ENCODE data around the gene MED26.

The MED26 gene

DNA sequence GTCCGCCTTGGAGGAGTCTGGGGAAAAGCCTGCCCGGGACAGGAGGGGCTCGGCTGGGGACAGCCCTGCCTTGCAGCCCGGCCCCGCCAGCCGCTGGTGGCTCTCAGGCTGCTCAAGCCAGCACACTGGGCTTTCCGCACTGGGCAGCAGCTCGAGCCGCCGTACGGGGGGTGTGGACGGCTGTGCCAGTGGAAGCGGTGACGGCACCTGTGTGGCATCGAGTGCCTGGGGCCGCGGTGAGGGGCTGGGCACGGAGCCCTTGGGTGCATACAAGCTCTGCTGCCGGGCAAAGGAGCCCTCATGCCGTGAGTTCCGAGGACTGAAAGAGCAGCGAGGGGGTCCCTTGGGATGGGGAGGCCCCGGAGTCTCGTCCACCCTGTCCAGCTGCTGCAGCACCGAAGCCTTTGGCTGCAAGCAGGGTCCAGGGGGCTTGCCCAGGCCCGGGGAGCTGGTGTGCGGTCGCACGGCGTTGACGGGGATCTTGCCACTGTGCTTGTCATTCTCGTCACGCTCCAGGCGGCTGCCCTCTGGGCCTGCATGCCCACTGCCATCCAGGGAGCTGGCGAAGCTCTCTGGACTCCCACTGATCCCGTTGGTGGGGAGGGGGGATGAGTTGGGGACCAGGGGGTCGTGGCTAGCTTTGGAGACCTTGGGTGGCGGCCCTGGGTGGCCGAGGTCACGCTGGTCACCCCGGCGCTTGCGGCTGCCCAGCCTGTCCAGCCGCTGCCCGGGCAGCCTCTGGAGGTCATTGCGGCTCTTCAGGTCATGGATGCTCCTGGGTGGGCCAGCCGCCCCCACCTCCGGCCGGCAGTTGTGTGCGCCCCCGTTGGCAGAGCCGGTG is 51.1 kb downstream of the MED26 start:
- no peaks in the 10 kb centered on the region for H3K9me3 ChIP-seq (replicated peaks; ENCODE audit: insufficient read depth, low read length)
- H3K79me2 ChIP-seq (ENCODE audit: low read length) = peaks cover 96% of the 10 kb centered on the region
- no peak overlapping the region for H3K4me3 ChIP-seq (ENCODE audit: low read length)
- H3K4me1 ChIP-seq (ENCODE audit: low read length) = peaks cover 9% of the 10 kb centered on the region
- H3K9ac ChIP-seq (ENCODE audit: low read length) = no peak overlapping the region
- H3K9me2 ChIP-seq (replicated peaks; ENCODE audit: insufficient read depth, low read length) = no peaks in the 10 kb centered on the region
- no peaks in the 10 kb centered on the region for H3K27me3 ChIP-seq (replicated peaks; ENCODE audit: insufficient read depth, low read length)
- H3K36me3 ChIP-seq (replicated peaks; ENCODE audit: insufficient read depth, low read length) = no peaks in the 10 kb centered on the region; the same call in none of the 2 replicates
- TF ChIP-seq EZH2 (optimal IDR thresholded peaks at IDR 0.05; ENCODE audit: low read depth, low read length) = no peak
- no peak for TF ChIP-seq EZH2phosphoT487 (IDR thresholded peaks at IDR 0.05; ENCODE audit: low read length)
- TF ChIP-seq, protein P1, sequence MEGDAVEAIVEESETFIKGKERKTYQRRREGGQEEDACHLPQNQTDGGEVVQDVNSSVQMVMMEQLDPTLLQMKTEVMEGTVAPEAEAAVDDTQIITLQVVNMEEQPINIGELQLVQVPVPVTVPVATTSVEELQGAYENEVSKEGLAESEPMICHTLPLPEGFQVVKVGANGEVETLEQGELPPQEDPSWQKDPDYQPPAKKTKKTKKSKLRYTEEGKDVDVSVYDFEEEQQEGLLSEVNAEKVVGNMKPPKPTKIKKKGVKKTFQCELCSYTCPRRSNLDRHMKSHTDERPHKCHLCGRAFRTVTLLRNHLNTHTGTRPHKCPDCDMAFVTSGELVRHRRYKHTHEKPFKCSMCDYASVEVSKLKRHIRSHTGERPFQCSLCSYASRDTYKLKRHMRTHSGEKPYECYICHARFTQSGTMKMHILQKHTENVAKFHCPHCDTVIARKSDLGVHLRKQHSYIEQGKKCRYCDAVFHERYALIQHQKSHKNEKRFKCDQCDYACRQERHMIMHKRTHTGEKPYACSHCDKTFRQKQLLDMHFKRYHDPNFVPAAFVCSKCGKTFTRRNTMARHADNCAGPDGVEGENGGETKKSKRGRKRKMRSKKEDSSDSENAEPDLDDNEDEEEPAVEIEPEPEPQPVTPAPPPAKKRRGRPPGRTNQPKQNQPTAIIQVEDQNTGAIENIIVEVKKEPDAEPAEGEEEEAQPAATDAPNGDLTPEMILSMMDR (IDR thresholded peaks at IDR 0.05; ENCODE audit: low read length) = no peak
- peaks cover 14% of the 10 kb centered on the region for H3F3A ChIP-seq (ENCODE audit: insufficient read depth, low read length)
- no peak for DNase-seq
- no peak overlapping the region for H2AFZ ChIP-seq (ENCODE audit: low read length)
- H4K20me1 ChIP-seq (ENCODE audit: insufficient read depth, low read length) = 0 out of 2 replicates have a peak, but pooled peaks cover 5% of the 10 kb centered on the region
- H3K27ac ChIP-seq (ENCODE audit: low read length) = no peak overlapping the region
- no peak overlapping the region for H3K4me2 ChIP-seq (ENCODE audit: low read depth, low read length)

DNA sequence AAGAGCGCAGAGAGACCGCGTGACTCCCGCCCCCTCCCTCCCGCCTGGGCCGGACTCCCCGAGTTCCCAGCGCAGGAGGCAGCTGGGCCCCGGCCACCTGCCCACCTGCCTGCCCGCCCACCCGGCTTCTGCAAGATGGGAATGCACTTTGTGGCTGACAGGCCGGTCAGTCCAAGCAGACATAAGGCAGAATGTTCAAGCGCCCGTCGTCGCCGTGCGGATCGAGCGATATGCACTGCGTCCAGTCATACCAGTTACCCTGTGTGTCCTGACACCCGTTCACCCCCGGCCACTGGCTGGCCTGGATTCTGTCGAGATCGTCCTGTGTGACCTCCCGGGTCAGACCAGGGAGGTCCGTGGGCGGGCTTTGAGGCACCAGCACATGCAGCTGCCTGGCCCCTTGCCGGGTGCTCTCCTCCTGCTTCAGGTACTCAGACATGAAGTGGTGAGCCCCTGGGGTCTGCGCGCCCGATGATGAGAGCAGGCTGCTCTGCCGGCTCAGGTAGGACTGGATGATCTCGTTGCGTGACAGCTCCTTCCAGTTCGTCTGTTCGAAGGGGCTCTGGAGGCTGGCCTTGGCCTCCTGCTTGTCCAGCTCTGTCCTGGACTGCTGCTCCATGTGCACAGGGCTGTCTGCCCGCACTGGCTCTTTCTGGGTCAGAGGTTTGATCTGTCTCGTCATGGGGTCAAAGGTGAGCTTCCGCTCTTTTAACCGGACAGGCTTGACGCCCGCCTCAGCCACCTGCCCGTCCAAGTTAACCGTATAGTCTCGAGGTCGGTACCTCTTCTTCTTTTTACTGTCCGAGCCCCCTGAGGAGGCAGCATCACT is 51.9 kb downstream of the MED26 start:
- no peaks in the 10 kb centered on the region for H3K9me3 ChIP-seq (replicated peaks; ENCODE audit: insufficient read depth, low read length)
- H3K9ac ChIP-seq (ENCODE audit: low read length) = no peak overlapping the region
- no peaks in the 10 kb centered on the region; the same call in none of the 2 replicates for H3K36me3 ChIP-seq (replicated peaks; ENCODE audit: insufficient read depth, low read length)
- H3K79me2 ChIP-seq (ENCODE audit: low read length) = peaks cover 96% of the 10 kb centered on the region
- H4K20me1 ChIP-seq (ENCODE audit: insufficient read depth, low read length) = 0 out of 2 replicates have a peak, but pooled peaks cover 5% of the 10 kb centered on the region
- H3K4me3 ChIP-seq (ENCODE audit: low read length) = no peak overlapping the region
- H3F3A ChIP-seq (ENCODE audit: insufficient read depth, low read length) = peaks cover 14% of the 10 kb centered on the region
- no peaks in the 10 kb centered on the region for H3K27me3 ChIP-seq (replicated peaks; ENCODE audit: insufficient read depth, low read length)
- no peaks in the 10 kb centered on the region for H3K9me2 ChIP-seq (replicated peaks; ENCODE audit: insufficient read depth, low read length)
- no peak overlapping the region for H3K4me2 ChIP-seq (ENCODE audit: low read depth, low read length)
- no peak for DNase-seq
- H3K27ac ChIP-seq (ENCODE audit: low read length) = no peak overlapping the region
- H2AFZ ChIP-seq (ENCODE audit: low read length) = no peak overlapping the region
- TF ChIP-seq, protein P1 (IDR thresholded peaks at IDR 0.05; ENCODE audit: low read length) = no peak
- no peak for TF ChIP-seq EZH2phosphoT487 (IDR thresholded peaks at IDR 0.05; ENCODE audit: low read length)
- TF ChIP-seq EZH2 (optimal IDR thresholded peaks at IDR 0.05; ENCODE audit: low read depth, low read length) = no peak
- peaks cover 12% of the 10 kb centered on the region for H3K4me1 ChIP-seq (ENCODE audit: low read length)

DNA sequence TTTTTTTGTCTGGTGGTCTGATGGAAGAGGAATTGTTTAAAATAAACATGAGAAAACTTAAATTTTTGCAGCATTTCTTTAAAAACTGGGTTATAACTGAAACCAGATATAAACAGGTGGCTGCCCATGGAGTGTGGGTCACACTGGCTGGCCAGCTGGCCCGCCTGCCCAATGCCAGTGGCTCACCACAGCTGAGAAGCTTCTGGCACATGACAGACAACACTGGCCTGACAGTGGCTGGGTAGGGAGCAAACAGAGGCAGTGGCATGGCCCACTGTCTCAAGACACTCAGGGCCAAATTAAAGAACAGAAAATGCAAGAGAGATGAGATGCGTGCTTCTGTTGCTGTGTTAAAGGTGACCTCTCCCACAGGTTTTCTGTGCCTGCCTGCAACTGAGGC is 52.7 kb downstream of the MED26 start:
- no peaks in the 10 kb centered on the region; the same call in none of the 2 replicates for H3K36me3 ChIP-seq (replicated peaks; ENCODE audit: insufficient read depth, low read length)
- peaks cover 96% of the 10 kb centered on the region for H3K79me2 ChIP-seq (ENCODE audit: low read length)
- no peak for DNase-seq
- H3K27me3 ChIP-seq (replicated peaks; ENCODE audit: insufficient read depth, low read length) = no peaks in the 10 kb centered on the region
- peaks cover 16% of the 10 kb centered on the region for H3K4me1 ChIP-seq (ENCODE audit: low read length)
- H3K4me2 ChIP-seq (ENCODE audit: low read depth, low read length) = no peak overlapping the region
- no peaks in the 10 kb centered on the region for H3K9me3 ChIP-seq (replicated peaks; ENCODE audit: insufficient read depth, low read length)
- 0 out of 2 replicates have a peak, but pooled peaks cover 5% of the 10 kb centered on the region for H4K20me1 ChIP-seq (ENCODE audit: insufficient read depth, low read length)
- H3K4me3 ChIP-seq (ENCODE audit: low read length) = no peak overlapping the region
- no peak overlapping the region for H3K27ac ChIP-seq (ENCODE audit: low read length)
- H3K9ac ChIP-seq (ENCODE audit: low read length) = no peak overlapping the region
- TF ChIP-seq EZH2 (optimal IDR thresholded peaks at IDR 0.05; ENCODE audit: low read depth, low read length) (no peak), EZH2phosphoT487 (IDR thresholded peaks at IDR 0.05; ENCODE audit: low read length) (no peak)
- TF ChIP-seq, protein P1 (IDR thresholded peaks at IDR 0.05; ENCODE audit: low read length) = no peak
- H3K9me2 ChIP-seq (replicated peaks; ENCODE audit: insufficient read depth, low read length) = no peaks in the 10 kb centered on the region
- H2AFZ ChIP-seq (ENCODE audit: low read length) = no peak overlapping the region
- peaks cover 14% of the 10 kb centered on the region for H3F3A ChIP-seq (ENCODE audit: insufficient read depth, low read length)
